Measurements from ENCODE around the gene HOXA11.

The HOXA11 gene

DNA sequence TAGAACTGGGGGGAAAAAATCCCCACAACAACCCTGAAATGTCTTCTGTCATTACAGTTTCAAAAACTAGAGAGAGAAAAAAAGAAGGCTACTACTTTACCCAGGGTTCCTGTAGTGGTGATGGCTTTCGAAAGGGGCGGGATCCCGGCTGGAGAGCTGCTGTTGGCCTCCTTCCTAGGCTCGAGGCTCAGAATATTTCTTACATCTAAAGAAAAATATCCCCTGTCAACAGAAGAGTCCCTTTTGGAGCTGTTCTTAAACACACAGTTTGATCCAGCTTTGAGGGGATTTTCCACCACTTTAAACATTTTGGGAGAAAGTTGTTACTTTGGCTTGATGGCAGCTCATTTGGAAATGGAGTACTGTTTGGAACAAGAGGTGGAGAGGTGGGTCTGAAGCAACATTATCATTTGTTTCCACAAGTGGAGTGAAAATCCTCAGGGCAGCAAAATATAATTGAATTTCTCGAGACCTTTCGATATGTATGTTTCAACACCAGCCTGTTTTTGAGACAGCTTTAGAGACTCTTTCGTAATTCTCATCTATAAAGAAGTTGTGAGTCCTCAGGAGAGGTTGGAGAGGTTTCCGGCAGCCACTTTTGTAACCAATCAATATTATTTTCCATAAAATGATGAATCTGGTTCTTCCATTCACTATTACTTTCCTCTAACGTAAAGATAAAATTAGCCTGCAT, 9.8 kb upstream of the HOXA11 start:
- no peak for TF ChIP-seq JUND (IDR thresholded peaks at IDR 0.05; ENCODE audit: low read depth)
- in situ Hi-C loops (cut with HindIII; ENCODE audit: low pct_unique_long_range_greater_than_20kb, low sequenced_read_pairs), result no loop called here
- DNase-seq (ENCODE audit: low read depth in 1 of 2, low spot score in 1 of 2), result no peak

DNA sequence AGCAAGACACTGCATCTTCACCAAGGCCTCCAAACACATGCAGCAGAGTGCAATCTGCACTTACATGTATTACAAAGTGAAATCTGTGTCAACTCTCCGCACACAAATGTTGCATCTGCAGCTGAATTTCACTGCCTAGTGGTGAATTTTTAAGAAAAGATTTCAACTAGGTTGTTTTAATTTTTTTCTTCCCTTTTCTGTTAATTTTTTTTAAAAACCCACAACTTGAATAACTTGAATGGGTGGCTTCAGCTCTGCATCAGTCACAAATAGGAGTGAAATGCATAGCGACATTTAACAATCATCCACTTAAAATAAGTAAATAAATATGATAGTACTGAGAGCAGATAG, 8.9 kb upstream of the HOXA11 start:
- TF ChIP-seq JUND (IDR thresholded peaks at IDR 0.05; ENCODE audit: low read depth), result no peak
- DNase-seq (ENCODE audit: low read depth in 1 of 2, low spot score in 1 of 2), result no peak
- in situ Hi-C loops (cut with HindIII; ENCODE audit: low pct_unique_long_range_greater_than_20kb, low sequenced_read_pairs), result no loop called here

DNA sequence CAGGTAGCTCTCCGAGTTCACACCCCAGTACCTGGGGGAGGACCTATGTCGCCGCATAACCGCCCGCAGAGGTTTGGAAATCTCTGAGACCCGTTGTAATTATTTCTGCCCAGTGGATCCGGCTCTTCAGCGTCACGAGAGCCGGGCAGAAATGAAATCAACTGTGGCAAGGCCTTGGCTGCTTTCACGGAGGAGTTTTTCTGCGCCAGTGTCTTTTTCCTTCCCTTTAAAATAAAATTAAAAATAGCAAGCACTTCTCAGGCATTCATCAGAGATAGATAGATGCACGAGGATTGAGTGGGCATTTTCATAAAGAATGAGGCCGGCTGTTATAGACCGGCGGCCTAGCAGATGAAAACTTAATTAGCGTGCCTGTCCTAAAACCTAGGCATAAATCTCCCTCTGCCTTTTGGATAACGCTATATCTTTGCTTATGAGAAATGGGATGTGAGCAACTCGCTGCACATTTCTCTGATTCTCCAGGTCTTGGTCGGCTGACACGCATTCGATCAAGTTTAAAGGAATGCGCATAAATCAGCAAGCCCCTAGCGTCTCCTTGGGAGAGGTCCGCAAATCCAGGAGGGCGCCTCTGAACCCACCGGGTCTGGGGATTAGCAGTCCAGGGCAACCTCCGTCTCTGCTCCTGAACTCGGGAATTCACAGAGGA, 8.4 kb upstream of the HOXA11 start:
- in situ Hi-C loops (cut with HindIII; ENCODE audit: low pct_unique_long_range_greater_than_20kb, low sequenced_read_pairs), result no loop called here
- no peak for DNase-seq (ENCODE audit: low read depth in 1 of 2, low spot score in 1 of 2)

DNA sequence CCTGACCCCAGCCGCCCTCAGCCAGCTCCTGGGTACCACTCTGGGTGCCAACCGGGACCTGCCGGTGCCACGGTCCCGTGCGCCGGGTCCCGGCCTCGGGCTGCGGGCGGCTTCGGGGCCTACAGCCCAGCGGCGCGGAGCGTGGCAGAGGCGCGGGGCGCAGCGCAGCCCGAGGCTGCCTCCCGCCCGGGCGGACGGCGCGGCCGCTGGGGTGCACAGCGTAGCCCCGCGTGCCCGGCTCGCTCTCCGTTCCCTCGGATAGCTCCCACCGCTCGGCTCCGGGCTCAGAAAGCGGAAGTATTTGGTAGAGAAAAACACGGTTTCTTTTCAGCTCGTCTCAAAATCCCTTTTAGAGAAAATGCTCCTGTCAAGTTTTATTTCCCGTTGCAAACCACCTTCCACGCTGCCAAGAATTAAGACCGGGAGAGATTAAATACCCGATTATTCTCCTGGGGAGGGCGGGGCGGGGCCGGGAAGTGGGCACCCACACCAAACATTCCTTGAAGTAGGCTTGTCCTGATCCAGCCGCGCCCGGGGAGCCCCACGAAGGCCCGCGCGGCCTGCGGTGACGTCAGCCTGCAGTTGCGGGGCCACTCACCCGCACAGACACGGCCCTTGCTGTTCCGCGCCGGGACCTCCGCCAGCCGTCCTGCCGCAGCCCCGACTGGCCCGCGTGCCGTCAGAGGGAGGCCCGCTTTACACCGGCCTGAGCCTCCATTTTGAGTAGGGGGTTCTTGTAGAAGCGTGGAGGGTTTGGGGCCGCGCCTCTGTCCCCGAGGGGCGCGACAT, 7.7 kb upstream of the HOXA11 start:
- no peak for DNase-seq (ENCODE audit: low read depth in 1 of 2, low spot score in 1 of 2)
- no peak for TF ChIP-seq JUND (IDR thresholded peaks at IDR 0.05; ENCODE audit: low read depth)
- in situ Hi-C loops (cut with HindIII; ENCODE audit: low pct_unique_long_range_greater_than_20kb, low sequenced_read_pairs), result no loop called here

More for the DNA sequence above, 8.4 kb upstream of the HOXA11 start:
- no peak for TF ChIP-seq JUND (IDR thresholded peaks at IDR 0.05; ENCODE audit: low read depth)

DNA sequence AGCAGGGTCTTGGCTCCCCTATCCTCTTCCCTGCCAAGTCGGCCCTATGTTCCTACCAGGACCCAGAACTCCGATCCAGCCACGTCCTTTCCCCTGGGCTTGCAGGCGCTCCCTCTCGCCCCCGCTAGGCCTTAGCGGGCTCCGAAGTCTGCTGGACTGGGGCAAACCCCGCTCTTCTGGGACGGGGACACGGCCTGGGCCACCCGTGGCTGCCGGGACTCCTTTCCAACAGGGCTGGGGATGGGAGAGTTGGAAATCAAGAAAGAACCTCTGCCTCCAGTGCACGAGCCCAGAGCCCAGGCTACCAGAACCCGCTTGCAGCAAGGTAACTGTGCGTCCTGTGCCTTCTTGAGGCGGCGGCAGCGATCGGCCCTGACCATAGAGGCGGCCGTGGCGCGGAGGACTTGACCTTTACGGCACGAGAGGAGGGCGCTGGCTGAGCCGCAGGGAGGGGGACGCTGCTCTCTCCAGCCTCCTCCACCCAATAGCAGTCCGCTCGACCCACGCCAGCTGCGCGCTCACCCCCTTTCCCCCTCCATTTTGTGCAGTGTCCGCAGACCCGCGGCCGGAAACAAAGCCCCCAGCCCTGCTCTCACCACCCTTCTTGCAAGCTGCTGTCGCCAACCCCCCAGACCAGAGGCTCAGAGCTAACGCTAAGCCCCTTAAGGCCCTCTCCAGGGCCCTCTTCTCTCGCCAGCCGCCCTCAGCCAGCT, 7.0 kb upstream of the HOXA11 start:
- in situ Hi-C loops (cut with HindIII; ENCODE audit: low pct_unique_long_range_greater_than_20kb, low sequenced_read_pairs), result no loop called here
- no peak for DNase-seq (ENCODE audit: low read depth in 1 of 2, low spot score in 1 of 2)
- TF ChIP-seq JUND (IDR thresholded peaks at IDR 0.05; ENCODE audit: low read depth), result no peak

DNA sequence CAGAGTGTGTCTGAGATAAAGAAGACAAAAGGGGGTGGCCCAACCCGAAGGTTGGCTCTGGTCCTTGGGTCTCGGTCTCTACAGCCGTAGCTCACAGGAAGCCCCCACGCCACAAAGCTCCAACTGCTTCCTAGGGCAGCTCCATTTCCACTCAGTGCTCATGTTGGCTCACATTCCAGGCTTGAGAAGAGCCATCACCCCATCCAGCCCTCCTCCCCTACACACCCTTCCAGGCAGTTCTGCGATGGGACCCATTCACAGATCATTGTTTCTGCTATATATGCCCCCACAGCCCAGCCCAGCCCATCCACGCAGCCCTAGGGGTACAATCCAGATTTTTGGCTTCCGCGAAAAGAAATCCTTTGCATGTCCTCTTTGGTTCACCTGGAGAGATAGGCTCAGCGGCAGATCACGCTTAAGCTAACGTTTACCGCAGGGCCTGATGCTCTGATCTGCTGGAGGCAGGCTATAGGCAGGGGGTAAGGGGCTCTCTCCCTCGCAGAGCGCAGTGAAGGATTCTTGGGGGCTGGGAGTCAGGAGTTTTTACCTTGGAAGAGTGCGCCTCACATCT, 6.2 kb upstream of the HOXA11 start:
- in situ Hi-C loops (cut with HindIII; ENCODE audit: low pct_unique_long_range_greater_than_20kb, low sequenced_read_pairs), result no loop called here
- no peak for TF ChIP-seq JUND (IDR thresholded peaks at IDR 0.05; ENCODE audit: low read depth)
- no peak for DNase-seq (ENCODE audit: low read depth in 1 of 2, low spot score in 1 of 2)

DNA sequence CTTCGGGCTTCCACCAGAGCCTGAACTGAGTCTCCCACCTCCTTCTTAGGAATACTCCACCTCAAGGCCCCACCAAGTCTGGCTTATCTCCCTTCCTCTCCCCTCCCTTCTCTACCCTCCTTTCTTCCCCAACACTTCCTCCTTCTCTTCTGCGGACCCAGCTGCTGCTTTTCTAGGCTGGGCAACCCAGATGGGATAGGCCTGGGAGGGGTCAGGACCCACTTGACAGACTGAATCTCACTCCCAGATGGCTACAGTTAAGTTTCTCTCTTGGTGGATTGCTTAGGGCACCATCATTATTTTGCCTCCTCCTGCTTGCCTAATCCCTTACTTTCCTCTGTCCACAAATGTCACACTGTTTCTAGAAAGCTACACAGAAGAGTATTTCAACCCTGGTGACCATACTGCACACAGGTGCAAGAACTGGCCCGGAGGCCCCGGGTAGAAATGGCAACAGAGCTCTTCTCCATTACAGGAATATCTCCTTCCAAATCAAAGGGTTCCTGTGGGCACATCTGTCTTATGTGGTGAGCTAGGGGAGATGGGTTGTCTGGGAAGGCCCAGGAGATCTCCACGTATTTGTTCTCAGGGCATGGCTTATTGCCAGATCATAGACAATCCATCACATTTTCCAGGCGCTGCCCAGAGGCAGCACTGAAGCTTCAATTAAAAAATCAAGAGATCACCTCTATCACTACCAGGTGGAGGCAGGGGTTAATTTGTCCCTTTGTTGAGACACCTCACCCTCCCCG, 5.1 kb upstream of the HOXA11 start:
- in situ Hi-C loops (cut with HindIII; ENCODE audit: low pct_unique_long_range_greater_than_20kb, low sequenced_read_pairs), result no loop called here
- no peak for TF ChIP-seq JUND (IDR thresholded peaks at IDR 0.05; ENCODE audit: low read depth)

DNA sequence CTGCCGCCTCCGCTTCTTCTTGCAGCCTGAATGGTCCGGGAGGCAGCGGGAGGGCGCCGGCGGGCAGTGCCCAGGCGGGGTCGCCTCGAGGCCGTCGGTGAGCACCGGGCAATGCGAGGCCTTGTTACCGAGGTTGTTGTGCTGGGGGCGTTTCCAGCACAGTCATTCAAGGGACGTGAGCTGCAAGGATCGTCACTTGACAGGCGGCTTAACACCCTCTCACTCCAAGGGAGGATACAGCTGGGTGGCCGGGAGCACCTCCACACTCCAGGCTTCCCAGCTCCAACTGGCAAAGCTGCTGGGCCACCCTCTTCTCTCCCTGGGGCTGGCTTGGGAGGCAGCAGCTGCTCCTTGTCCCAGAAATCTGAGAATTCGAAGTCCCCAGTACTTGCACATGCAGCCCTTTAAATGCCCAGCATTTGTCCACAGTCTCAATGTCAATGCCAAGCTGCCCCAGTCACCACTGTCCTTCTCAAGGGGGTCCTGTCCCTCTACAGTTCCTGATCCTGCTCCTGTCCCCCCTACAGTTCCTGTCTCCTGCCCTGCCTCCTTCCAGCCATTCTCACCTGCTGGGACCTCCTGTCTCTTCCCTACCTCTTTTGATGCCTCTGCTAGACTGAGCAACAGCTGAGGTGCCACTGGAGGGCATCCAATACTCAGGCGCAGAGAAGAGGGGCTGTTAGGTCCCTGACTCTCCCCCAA, 4.4 kb upstream of the HOXA11 start:
- no peak for DNase-seq (ENCODE audit: low read depth in 1 of 2, low spot score in 1 of 2)
- in situ Hi-C loops (cut with HindIII; ENCODE audit: low pct_unique_long_range_greater_than_20kb, low sequenced_read_pairs), result no loop called here
- no peak for TF ChIP-seq JUND (IDR thresholded peaks at IDR 0.05; ENCODE audit: low read depth)

More for the DNA sequence above, 5.1 kb upstream of the HOXA11 start:
- no peak for DNase-seq (ENCODE audit: low read depth in 1 of 2, low spot score in 1 of 2)

DNA sequence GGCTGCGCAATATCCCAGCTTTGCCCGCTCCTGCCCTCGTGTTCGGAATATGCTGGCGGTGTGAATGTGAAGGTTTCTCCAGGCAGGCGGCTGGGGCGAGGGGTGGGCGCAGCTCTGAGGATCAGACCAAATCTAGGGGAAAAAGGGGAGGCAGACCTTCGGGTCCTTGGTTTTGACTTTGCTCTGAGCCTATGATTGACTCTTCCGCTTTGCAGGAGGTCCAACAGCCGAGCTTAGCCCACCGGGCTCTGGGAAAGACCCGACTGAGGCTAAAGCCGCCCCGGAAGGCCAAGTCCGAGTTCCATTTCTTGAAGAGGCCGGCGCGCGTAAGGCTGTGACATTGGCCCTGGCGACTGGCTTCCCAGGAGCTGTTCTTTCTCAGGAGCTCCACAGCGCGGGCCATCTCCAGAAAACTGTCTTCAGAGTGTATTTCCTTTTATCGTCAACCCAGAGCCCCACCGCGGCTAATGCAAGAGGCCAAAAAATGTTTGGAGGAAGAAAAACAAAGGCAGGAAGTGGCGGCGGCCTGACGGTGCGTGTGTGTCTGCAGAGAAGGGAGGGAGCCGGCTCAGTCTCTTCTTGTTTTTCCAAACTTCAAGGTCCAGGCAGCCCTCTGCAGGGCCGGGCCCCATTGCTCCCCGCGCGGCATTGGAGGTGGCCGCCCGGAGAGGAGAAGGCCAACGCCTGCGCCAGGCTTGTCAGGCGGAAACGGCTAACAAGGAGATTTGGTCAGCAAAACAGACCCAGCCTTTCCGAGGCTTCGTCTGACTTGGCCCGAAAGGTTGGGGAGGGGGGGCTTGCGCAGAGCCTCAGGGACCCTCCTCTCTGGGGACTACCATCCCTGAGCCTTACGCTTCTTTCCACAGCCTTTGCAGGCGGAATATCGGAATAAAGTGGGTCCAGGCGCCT, 3.6 kb upstream of the HOXA11 start:
- in situ Hi-C loops (cut with HindIII; ENCODE audit: low pct_unique_long_range_greater_than_20kb, low sequenced_read_pairs), result no loop called here
- no peak for TF ChIP-seq JUND (IDR thresholded peaks at IDR 0.05; ENCODE audit: low read depth)
- no peak for DNase-seq (ENCODE audit: low read depth in 1 of 2, low spot score in 1 of 2)
